ENCODE results near the gene IGDCC3. TPM values are rescaled to one million over a fixed set of nuclear protein-coding genes. Genes with fewer than 3 reads are reported as not detected.

The IGDCC3 gene
- total RNA-seq, 4 donors from 2014 or later, result 0.82 to 5.5 TPM; not detected in 2

DNA sequence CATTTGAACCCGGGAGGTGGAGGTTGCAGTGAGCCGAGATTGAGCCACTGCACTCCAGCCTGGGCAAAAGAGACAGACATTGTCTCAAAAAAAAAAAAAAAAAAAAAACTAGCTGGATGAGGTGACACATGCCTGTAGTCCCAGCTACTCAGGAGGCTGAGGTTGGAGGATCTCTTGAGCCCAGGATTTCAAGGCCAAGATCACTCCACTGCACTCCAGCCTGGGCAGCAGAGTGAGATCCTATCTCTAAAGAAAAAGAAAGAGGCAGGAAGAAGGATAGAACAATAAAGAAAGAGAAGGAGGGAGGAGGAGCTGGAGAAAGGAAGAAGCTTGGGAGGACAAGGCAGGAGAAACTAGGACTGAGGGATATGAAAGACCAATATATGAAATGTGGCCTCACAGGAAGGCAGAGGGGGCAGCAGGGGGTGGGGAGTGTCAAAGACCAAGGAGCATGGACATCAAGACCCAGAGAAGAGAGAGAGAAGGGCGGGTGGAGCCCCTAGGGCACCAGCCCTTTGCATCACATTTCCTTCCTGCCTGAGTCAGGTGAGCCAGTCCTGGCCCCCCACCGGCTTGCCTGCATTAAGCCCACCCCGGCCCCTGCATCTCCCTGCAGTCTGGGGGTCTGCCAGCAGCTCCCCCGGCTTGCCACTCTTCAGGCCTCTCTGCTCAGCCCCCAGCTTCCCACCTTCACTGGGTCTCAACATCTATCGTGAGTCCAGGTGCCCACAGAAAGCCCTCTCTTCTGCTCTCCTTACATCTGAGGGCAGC is 11.5 kb downstream of the IGDCC3 start:
- no peak for TF ChIP-seq POLR2A (IDR thresholded peaks at IDR 0.05)
- TF ChIP-seq, protein P1, sequence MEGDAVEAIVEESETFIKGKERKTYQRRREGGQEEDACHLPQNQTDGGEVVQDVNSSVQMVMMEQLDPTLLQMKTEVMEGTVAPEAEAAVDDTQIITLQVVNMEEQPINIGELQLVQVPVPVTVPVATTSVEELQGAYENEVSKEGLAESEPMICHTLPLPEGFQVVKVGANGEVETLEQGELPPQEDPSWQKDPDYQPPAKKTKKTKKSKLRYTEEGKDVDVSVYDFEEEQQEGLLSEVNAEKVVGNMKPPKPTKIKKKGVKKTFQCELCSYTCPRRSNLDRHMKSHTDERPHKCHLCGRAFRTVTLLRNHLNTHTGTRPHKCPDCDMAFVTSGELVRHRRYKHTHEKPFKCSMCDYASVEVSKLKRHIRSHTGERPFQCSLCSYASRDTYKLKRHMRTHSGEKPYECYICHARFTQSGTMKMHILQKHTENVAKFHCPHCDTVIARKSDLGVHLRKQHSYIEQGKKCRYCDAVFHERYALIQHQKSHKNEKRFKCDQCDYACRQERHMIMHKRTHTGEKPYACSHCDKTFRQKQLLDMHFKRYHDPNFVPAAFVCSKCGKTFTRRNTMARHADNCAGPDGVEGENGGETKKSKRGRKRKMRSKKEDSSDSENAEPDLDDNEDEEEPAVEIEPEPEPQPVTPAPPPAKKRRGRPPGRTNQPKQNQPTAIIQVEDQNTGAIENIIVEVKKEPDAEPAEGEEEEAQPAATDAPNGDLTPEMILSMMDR (IDR thresholded peaks at IDR 0.05), result no peak
- no peaks in the 10 kb centered on the region for H3K36me3 ChIP-seq
- intact Hi-C loops (cut with DNase I; ENCODE audit: low total_unique reads), result no loop called here
- H3K27ac ChIP-seq, result no peak overlapping the region
- DNase-seq, result no peak
- no peaks in the 10 kb centered on the region for H3K4me1 ChIP-seq
- no peaks in the 10 kb centered on the region for H3K9me3 ChIP-seq
- no peaks in the 10 kb centered on the region for H3K27me3 ChIP-seq
- H3K4me3 ChIP-seq, result no peak overlapping the region

DNA sequence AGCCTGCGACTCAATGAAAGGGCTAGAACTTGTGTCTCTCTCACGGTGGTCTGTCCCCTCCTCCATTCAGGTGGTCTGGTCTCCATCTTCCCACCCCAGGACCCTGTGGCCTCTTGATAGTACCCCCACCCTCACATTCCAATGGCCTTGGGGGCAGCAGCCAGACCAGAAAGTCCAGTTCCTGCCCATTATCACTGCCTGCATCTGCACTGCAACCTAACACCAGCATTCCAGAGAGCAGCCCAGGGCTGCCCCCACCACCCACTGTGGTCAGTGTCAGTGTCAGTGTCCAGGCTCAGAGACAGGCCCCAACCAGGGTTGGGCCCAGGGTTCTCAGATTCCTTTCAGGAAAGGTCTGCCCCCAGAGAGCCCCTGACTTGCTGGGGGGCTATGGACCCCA is 12.6 kb downstream of the IGDCC3 start:
- no peak for TF ChIP-seq POLR2A (IDR thresholded peaks at IDR 0.05)
- TF ChIP-seq, protein P1 (IDR thresholded peaks at IDR 0.05), result no peak
- intact Hi-C loops (cut with DNase I; ENCODE audit: low total_unique reads), result no loop called here
- no peak for DNase-seq
- Histone ChIP-seq H3K4me1 (no peaks in the 10 kb centered on the region), H3K27ac (no peak overlapping the region), H3K4me3 (no peak overlapping the region), H3K36me3 (no peaks in the 10 kb centered on the region), H3K9me3 (no peaks in the 10 kb centered on the region), H3K27me3 (no peaks in the 10 kb centered on the region)

DNA sequence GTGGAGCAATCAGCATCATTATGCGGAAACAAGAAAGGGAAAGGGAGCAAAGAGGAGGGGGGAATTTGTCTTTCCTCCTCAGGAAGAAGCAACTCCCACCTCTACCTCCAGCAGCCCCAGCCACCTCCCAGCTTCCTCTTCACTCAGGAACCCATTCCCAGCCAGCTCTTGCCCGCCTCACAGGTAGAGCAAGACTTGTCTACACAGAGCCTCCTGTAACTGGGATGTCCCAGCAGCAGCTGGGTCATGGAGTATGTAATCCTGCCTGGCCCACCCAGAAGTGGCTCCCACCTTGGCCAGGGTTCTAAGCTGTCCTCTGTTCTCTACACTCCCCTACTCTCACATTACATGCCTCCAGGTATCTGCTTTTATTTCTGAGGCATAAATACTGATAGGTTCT is 14.0 kb downstream of the IGDCC3 start:
- intact Hi-C loops (cut with DNase I; ENCODE audit: low total_unique reads), result no loop called here
- TF ChIP-seq, protein P1 (IDR thresholded peaks at IDR 0.05), result no peak
- TF ChIP-seq POLR2A (IDR thresholded peaks at IDR 0.05), result no peak
- no peaks in the 10 kb centered on the region for H3K9me3 ChIP-seq
- no peak for DNase-seq
- H3K36me3 ChIP-seq, result no peaks in the 10 kb centered on the region
- H3K27ac ChIP-seq, result no peak overlapping the region
- no peaks in the 10 kb centered on the region for H3K4me1 ChIP-seq
- H3K4me3 ChIP-seq, result no peak overlapping the region
- no peaks in the 10 kb centered on the region for H3K27me3 ChIP-seq

DNA sequence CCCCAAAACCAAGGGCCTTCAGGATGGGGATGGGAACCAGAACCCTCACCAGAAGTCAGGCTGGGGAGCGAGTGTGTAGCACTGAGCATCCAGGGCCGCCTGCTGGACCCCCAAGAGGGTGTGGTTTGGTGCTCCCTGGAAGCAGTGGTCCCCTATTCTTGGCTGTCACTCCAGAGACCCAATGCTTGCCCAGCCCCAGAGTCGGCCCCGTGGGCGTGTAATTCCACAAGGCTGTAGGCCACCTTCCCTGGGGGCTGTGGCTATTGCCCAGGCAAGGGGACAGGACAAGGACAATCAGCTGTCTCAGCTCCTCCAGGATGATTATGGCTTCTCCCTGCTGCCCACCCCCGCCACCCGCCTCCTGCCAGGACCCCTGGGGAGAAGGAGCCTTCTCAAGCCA is 14.5 kb downstream of the IGDCC3 start:
- H3K4me3 ChIP-seq, result no peak overlapping the region
- H3K27ac ChIP-seq, result no peak overlapping the region
- no peaks in the 10 kb centered on the region for H3K4me1 ChIP-seq
- no peaks in the 10 kb centered on the region for H3K9me3 ChIP-seq
- H3K27me3 ChIP-seq, result no peaks in the 10 kb centered on the region
- intact Hi-C loops (cut with DNase I; ENCODE audit: low total_unique reads), result no loop called here
- no peak for DNase-seq
- no peaks in the 10 kb centered on the region for H3K36me3 ChIP-seq
- no peak for TF ChIP-seq POLR2A (IDR thresholded peaks at IDR 0.05)
- TF ChIP-seq, protein P1 (IDR thresholded peaks at IDR 0.05), result no peak

DNA sequence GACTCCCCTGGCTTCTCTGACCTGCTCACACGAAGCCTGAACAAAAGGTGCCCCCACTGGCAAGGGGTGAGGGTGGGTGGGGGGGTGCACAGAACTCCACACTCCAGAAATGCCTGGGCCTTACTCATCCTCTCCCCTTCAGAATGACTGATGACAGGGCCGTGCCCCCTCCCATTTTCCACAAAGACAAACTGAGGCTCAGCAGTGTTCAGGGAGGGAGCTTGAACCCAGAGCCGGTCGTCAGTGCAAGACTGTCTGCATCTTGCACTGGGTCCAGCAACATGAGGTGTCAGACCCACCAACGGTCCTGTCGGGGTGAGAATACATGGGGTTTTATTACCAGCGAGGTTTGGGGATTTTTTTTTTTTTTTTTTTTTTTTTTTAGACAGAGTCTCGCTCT is 15.3 kb downstream of the IGDCC3 start:
- H3K4me1 ChIP-seq, result no peaks in the 10 kb centered on the region
- DNase-seq, result no peak
- no peak overlapping the region for H3K4me3 ChIP-seq
- no peaks in the 10 kb centered on the region for H3K36me3 ChIP-seq
- no peaks in the 10 kb centered on the region for H3K27me3 ChIP-seq
- intact Hi-C loops (cut with DNase I; ENCODE audit: low total_unique reads), result no loop called here
- H3K27ac ChIP-seq, result no peak overlapping the region
- H3K9me3 ChIP-seq, result no peaks in the 10 kb centered on the region
- TF ChIP-seq POLR2A (IDR thresholded peaks at IDR 0.05), result no peak
- TF ChIP-seq, protein P1 (IDR thresholded peaks at IDR 0.05), result no peak

All from uterus (tissue), 4 donors.